ENCODE data around the gene GCN1.
A peak's percentile ranks its signal among the peaks of the same experiment; 100 is the strongest.
"Not testable (repeated sequence)": the region's sequence is repeated elsewhere in the genome, so short reads cannot be mapped to it uniquely, and the experiment has no call there.

Gene GCN1

DNA sequence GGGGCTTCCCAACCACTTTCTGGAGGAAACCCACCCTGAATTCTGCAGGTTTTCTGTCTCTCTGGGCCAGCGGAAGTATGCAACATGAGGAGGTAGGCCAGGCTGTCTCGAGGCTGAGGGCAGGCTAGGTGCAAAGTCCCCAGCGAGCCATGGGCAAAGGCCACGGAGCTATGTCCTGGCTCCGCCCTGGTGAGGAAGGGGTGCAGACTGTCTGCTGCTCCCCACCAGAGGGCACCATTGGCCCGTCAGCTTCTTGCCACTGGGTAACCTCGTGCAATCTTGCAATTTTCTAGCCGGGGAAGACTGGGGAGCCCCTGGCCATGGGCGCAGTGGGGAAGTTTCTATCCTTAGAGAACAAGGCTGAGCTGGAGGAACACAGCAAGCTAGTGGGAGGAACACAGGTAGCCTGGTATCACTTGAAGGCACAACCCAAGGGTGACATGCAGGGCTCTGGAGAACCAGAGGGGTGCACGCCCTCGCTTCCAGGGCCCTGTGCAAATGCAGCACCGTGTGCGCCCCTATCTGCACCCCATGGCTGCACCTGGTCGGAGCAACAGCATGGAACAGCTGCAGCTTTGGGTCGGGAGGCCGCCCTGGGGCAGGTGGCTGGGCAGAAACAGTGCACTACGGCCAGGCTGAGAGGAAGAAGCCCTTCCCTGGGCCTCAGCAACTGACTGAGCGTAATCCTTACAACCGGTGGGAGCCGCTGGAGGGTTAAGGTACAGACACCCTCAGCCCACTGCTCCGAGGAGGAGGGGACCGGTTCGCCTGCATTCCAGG lies 34.0 kb upstream of the GCN1 start:
- DNase-seq = peak; percentile 85 to 89

DNA sequence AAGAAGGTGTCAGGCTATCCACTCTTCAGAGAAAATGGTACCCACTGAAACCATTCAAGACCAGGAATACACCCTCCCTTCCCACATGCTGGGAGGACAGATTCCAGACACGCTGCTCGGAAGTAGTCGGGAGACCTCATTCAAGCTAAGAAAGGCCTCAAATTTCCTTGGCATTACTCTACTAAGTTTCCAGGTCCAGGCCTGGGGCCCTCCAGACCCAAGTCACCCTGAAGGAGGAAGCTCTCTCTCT lies 33.5 kb upstream of the GCN1 start:
- DNase-seq = no peak

DNA sequence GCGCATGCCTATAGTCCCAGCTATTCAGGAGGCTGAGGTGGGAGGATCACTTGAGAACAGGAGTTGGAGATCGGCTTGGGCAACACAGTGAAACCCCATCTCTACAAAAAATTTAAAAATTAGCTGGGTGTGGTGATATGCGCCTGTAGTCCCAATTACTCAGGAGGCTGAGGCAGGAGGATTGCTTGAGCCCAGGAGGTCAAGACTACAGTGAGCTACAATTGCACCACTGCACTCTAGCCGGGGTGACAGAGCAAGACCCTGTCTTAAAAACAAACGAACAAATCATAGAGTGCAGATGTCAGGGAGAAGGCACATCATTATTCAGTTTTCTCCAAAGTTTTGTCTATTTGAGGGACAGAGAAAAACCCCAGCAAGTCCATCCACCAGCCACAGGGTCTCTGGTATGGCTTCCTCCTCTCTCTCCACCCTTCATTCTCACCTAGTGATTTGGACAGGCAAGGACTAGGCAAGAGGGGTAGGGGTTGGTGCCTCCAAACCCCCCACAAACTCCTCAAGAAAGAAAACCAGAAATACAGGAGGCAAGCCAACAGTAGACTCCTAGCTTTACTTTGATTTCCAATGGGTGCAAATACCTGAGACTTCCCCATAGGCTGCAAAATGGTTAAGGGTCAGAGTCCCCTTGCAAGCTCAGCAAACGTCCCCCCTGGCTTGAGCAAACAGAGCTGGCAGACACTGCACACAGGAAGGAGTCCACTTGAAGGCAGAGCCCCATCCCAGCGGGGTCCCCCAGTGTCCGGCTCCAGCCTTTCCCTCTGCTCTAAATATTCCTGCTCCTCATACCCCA lies 32.9 kb upstream of the GCN1 start:
- no peak for DNase-seq

DNA sequence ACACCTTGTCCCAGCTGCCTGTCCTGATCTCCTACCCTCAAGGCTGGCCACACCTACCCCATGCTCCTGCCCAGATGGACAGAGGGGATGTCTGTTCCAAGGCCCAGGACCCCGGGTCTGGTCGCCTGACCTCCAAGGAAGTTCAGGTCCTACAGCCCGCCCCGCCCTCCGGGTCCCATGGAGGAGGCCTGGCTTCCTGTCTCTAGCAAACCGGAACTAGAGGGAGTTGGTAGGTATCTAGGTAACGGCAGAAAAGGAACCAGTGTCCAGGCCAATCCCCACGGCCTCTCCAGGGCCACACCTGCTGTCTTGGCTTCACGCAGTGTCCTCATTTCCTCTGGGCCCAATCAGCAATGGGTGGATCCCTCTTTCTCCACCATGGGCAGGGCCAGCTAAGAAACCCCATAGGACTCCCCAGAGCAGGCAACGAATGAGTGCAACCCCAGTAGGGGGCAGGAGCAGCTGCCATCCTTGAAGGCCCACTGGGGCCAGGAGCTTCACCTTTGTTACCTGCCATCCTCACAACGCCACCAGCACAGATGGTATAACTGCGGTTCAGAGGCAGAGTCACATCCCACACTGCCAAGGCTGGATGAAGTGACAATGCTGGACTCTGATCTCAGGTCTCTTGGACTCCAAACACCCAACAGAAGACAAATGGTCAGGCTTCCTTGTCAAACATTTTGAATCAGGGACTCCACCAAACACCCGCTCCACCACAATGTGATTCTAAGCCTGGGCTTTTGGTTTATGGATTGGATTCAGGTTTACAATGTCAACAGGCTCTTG lies 31.5 kb upstream of the GCN1 start:
- DNase-seq = no peak

DNA sequence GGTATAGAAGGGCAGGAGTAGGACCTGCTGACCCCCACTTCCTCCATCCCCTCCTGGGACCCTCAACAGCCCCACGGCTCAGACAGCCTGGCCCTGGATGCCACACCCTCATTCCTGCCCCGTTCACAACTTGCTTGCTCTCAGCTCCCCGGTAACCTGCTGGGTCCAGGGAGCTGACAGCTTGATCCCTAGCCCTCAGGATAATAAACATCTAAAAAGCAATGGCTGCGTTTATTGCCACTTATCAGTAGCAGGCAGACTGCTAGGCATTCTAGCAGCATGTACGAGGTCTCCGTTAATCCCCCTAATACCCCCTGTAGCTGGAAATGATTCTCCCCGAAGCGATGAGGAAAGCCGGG lies 30.7 kb upstream of the GCN1 start:
- DNase-seq = no peak

DNA sequence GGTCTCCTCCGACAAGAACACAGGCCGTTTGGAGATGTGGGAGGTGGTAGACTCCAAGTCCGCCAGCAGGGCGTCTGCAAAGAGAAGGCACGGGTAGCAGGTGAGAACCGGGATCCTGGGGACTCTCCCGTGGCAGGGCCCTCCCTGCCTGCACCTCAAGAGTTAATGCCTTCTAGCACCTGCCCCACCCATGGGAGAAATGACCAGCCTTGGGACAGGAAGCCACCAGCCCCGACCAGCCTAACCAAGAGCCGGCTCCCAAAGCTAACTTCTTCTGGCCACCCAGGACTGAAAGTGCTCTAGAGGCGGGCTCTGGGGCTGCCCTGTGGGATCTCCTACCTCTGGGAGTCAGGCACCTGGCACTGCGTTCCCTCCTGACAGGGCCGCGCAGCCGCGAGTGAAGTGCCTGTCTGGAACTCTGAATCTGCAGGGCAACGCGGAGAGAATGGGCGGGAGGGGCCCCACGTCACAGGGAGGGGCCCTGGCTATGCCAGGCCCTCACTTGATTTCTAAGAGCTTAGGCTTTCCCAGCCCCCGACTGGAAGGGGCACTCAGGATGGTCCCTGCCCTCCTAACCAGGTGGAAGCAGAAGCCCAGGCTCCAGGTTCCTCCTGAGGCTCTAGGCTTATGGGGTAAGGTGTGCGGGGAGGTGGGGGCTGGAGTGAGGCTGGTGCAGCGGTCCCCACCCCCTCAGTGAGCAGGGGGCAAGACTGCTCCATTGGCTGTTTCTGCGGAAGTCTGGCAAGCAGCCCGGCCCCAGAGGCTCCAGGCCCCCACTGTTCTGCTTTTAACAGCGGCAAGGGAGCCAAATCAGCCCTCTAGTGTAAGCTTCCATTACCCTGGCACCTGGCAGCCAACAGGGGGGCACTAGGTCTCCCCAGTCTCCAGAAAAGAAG lies 30.0 kb upstream of the GCN1 start:
- DNase-seq = peak; percentile 72 to 79

DNA sequence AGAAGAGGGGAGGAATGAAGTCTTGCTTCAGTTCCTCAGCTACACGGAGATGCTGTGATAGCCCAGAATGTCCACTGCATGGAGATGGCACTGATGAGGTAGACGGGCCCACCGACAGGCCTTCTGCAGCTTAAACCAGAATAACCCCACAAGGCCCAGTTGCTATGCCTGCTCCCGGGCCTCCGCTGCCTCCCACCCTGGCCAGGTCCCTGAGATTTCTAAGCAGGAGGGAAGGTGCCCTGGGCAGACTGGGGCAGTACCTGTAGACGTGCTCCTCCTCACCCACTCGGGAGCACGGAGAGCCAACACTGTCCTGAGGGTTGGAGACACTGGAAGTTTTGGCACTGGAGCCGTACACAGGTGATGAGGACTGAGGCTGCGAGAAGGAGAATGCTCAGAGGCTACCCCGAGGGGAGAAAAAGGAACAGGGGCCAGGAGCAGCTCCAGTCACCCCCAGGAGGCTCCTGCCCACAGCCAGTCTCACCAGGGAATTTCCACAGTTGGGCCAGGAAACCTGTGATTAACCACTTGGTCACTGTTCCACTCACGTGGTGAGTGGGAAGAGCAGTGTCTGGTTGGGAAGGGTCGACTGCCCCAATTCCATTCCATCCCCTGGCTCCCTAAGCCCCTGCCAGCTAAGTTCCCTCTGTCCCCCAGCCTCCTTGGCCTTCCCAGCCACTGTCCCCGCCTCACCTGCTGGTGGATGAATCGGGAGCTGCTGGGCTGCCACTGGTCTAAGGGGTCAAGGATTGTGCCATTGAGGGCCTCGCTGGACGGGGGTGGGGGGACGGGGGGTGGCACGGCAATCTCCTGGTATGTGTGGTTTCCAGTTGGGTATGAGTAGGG lies 29.2 kb upstream of the GCN1 start:
- no peak for DNase-seq

DNA sequence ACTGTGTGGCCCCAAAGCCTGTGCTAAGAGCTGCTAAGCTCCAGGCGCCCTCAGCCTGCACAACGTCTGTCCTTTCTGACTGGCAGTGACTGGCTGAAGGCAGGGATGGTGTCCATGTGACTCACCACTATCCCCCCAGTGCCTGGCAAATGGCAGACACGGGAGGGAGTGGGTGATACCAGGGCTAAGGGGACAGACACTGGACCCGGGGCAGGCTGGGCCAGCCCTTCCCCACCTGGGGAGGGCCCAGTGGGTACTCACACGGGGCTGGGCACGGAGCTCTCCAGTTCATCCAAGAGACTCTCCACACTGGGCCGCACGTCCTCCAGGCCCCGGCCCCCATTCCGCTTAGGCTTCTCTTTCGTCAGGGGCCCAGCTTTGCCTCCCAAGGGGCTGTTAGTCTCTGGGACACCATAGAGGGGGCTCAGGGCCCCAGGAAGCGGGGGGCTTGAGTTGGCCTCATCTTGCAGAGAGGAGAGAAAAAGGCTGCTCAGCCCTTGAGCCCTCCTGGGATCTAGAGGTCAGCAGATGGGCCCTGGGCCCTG lies 27.8 kb upstream of the GCN1 start:
- DNase-seq = no peak

DNA sequence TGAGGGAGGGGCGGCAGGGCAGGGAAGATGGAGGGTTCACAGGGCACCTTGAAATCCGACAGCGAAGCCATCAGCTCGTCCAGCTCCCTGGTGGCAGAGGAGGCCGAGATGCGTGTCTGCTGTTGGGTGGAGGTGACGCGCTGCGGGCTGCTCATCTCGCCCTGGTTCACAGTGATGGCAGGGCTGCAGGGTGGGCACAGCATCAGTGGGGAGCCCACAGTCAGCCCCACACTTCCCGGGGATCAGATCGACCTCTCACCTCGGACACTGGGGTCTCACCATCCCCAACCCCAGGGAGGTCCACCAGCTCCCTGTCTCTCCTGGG lies 27.0 kb upstream of the GCN1 start:
- no peak for DNase-seq

DNA sequence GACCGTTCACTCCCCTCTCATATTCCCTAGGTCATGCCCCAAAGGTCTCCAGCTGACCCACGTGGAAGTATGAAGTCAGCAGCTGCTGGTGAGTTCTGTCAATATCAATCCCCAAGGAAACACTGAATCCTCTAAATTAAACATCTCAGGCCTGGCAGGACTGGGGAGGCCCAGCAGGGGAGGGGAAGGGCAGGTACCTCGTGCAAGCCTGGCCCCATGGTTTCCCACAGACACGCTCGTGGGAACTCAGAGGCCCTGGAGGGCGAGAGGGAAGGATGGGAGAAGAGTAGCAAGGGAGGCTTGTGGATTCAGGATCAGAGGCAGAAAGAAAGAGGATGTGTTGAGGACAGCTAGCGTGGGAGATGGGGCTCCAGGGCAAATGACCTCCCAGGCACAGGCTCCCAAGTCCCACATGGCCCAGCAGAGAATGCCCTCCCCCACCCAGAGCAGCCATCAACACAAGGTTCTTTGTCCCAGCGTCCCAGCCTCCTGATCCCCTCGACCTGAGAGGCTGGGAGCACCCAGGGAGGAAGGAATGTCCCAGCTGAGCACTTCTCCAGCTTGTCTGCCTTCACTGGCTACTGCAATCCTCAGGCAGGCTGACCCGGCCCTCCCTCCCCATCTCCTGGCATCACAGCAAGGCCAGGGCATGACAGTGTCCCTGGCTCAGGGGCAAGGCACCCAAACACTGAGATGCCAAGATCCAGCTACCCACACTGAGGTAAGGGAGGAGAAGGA lies 26.5 kb upstream of the GCN1 start:
- no peak for DNase-seq

DNA sequence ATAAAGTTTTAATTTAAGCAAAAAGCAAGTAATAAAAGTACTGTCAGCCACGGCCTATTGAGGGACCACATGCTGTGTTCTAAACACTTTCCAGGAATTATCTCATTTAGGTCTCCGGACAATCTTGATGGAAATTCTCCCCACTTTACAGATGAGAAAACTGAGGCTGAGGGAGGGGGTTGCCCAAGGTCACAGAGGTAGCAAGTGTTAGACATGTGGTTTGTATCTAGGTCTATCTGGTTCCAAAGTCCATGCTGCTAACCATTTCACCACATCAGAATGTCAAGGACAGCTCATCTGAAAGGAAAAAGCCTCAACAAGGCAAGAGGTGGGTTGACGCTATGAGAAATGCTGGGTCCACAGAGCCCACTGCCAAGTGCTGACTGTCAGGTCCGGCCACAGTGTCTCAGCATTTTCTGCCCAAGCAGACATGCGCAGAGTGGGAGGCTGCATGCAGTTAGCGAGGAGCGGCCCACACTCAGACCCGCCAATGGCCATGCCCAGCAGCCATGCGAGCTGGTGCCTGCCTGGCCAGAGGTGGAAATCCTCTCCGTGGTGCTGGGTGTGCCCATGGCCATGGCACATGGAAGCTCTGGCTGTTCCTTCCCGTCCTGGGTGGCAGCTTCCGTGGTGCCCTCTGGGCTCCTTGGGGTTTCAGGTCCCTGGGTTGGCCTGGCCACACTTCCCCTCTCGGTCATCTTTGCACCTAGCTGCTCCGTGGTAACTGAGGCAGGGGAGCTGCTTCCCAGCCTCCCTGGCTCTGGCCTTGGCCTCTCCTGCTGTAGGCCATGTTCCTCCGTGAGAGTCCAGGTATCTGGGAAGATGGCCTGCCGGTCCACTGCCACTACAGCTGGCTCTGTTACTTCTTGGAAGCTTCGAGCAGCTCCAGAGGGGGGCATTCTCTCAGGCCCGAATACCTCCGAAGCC lies 24.4 kb upstream of the GCN1 start:
- no peak for DNase-seq

DNA sequence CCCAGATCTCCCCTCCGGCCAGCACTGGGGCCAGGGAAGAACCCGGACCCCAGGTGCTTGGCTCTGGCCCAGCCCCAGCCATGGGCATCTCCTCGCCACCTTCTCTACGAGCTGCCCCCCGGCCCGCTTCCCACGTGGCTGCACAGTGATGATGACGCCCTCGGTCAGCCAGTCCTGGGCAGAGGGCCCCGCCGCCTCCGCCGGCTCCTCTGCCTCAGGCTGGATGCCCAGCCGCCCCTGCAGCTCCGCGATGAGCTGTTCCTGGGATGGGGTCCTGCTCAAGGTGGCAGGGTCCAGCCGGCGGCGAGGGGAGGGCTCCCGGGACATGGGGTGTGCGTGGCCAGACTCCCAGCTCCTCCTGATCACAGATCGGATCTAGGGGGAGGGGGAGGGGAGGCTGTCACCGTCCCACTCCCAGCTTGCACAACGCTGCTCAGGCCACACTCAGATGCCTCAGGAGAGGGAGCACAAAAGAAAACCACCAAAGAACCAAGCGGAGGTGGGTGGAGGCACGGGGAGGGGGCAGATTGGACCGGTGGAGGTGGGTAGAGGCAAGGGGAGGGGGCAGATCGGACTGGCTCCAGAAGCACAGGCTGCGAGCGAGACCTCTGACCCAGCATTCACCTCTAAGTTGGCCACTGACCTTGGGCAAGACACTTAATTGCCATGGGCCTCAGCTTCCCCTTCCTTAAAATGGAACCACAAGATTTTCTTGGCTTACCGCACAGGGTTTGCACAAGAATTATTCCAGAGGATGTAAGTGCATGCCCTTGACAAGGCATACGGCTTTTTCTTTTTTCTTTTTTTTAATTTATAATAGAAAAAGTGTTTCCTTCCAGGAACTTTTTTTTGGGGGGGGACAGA lies 22.5 kb upstream of the GCN1 start:
- DNase-seq = no peak

DNA sequence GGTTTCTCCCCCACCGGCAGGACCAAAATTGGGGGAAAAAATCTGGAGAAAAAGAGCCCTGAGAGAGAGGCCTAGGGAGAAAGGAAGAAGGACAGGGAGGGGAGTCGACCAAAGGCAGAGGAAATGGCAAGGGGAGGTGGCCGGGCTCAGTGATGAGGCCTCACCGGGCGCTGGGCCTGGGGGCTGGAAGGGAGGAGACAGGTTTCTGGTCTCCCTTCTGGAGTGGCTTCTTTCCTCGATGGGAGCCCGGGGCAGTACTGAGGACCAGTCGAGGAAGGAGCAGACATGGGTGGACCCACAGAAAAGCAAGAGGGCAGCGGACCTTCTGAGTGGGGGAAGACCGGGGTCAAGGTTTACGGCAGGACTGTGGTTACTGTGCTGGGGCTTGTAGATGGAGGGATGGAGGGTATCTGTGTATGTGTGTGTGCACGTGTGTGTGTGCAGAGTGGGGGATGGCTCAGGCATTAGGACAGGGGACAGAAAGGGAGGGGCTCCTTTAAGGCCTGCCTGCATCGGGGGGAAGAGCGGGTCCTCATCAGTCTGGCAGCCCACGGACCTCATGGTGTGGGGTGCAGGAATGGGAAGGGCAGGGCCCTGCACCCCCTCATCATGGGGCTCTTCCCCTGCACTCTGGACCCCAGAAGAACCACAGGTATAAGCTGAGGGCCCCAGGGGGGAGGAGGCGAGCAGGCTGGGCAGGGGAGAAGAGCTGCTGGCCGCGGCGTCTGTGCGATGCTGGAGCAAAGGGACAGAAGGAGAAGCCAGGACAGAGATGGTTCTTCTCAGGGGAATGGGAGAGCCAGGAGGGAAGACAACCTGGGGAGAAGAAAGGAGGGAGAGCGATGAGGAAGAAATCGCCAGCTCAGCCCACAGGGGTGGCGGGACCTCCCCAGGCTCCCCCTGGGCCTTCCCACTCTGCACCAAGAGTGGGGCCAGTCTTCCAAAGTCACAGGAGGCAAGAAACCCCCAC lies 21.5 kb upstream of the GCN1 start:
- no peak for DNase-seq

DNA sequence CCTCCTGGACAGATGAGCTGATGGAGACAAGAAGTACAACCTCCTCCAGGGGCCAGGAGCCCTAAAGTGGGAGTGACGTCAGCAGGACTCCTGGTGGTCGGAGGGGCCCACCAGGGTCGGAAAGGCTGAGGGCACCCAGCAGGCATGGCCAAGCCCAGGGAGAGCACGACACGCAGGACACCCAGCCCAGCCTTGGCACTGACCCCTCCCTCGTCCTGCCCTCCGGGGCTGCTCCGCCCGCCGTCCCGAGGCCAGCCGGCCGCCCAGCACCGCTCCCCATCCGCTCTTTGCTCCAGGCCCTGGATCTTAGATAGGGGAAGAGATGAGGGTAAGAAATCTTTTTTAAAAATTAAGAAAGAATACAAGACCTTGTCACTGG lies 20.8 kb upstream of the GCN1 start:
- DNase-seq = no peak

DNA sequence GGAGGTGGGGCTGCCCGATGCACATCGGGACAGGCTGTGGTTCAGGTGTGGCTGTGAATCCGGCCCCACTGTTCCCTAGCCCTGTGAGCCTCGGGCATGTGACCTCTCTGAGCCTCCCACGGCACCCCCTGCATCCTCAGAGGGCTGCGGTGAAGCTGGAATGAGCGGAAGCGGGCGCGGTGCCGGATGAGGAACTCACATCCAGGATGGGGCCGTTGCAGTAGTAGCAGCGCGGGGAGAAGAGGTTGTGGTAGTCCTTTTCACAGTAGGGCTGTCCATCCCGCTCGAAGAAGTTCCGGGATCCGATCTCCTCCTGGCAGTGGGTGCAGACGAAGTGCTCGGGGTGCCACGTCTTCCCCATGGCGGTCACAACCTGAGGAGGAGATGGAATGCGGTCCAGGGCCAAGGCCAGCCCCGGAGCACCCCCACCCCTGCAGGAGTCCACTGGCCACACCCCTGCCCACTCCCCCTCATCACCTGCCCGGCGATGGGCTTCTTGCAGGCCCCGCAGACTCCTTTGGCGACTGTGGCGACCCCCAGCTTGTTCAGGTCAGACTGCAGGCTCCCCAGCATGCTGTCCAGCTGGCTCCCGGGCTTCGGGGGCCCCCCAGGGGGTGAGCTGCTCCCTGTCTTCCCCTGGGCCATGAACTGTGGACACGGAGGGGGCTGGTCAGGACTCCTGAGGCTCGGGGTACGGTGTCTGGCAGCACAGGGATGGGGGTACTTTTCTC lies 20.3 kb upstream of the GCN1 start:
- DNase-seq = no peak

DNA sequence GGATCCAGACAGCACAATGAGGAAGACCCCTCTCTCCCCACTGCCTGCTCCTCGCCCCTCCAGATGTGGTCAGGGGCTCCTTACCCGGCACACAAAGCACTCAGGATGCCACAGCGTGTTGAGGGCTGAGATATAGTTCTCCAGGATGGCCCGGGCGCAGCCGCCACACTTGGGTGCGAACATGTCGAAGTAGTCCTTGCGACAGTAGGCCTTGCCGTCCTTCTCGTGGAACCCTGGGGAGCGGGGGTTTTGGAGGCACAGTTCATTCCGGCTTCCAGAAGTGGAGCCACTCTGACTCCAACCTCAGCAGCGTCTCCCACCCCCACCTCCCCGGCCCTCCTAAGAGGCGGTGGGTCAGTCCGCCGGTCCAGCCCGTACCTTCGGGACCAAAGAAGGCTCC lies 19.2 kb upstream of the GCN1 start:
- no peak for DNase-seq

DNA sequence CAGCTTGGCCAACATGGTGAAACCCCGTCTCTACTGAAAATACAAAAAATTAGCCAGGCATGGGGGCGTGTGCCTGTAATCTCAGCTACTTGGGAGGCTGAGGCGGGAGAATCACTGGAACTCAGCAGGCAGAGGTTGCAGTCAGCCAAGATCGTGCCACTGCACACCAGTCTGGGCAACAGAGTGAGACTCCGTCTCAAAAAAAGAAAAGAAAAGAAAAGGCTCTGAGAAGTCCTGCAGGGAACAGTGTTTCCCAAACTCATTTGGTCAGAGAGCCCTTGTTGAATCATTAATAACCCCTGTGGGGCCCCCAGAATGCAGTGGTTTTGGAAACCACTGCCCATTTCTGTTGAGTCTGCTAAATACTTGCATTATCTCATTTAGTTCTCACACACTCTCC lies 18.7 kb upstream of the GCN1 start:
- DNase-seq = not testable (repeated sequence)
